ENCODE data around the gene OPRM1. TPM values are rescaled to one million over a fixed set of nuclear protein-coding genes. Genes with fewer than 3 reads are reported as not detected.
A peak's percentile ranks its signal among the peaks of the same experiment; 100 is the strongest.

OPRM1 gene
- total RNA-seq, 1 experiment from 2014 or later, result not detected

DNA sequence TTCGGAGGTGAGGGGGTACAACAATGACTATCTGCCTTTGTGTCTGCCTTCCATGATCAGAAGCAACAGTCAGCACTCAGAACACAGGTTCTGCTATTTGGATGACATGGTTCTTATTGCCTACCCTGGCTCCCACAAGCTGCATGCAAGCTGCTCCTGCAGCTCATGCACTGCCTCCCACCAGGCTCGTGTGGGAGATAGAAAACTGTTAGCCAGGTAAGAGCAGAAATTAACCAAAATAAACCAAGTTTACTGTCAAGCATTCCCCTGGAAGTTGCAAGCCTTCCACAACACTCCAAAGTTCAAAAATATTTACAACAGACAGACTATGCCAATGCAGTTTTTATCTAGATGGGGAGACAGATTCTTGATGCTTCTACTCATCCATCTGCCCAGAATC, 31.0 kb downstream of the OPRM1 start:
- Histone ChIP-seq H3K9ac (ENCODE audit: extremely low read depth, insufficient read length, low read length) (no peak overlapping the region), H4K20me1 (ENCODE audit: control insufficient read depth, insufficient read depth, insufficient read length) (no peaks in the 10 kb centered on the region), H3K23me2 (ENCODE audit: insufficient read length, low read depth, low read length, poor library complexity, severe bottlenecking) (no peaks in the 10 kb centered on the region), H2BK120ac (ENCODE audit: low read depth, low read length, poor library complexity, severe bottlenecking) (no peak overlapping the region), H3T11ph (ENCODE audit: low read length) (no peak overlapping the region), H3K79me1 (ENCODE audit: insufficient read depth, low read depth, low read length, poor library complexity, severe bottlenecking) (no peaks in the 10 kb centered on the region), H3K9me3 (ENCODE audit: control insufficient read depth, low read depth, low read length) (no peaks in the 10 kb centered on the region), H3K56ac (ENCODE audit: insufficient read length, low read depth, low read length) (no peak overlapping the region), H3K27me3 (ENCODE audit: insufficient read depth, low read length) (no peaks in the 10 kb centered on the region), H3K79me2 (ENCODE audit: insufficient read depth, low read length) (no peaks in the 10 kb centered on the region), H2AFZ (ENCODE audit: low read length) (peak overlapping the region; percentile 52), H3K4ac (ENCODE audit: low read depth, low read length) (no peak overlapping the region), H3K18ac (ENCODE audit: insufficient read length, low read depth, low read length) (no peak overlapping the region), H4K8ac (replicated peaks; ENCODE audit: insufficient read length, low read depth, low read length) (no peak overlapping the region), H2BK15ac (ENCODE audit: low read depth, low read length) (no peak overlapping the region), H4K91ac (ENCODE audit: insufficient read length, low read depth, low read length) (no peak overlapping the region), H2BK20ac (ENCODE audit: low read depth, low read length, poor library complexity, severe bottlenecking) (no peak overlapping the region), H3K14ac (ENCODE audit: insufficient read depth, low read length) (no peak overlapping the region), H3K23ac (ENCODE audit: insufficient read length, low read depth, low read length) (no peak overlapping the region), H2AK5ac (ENCODE audit: insufficient read length, low read length) (no peak overlapping the region), H3K4me2 (ENCODE audit: insufficient read depth, insufficient read length, low read length) (no peak overlapping the region), H3K27ac (ENCODE audit: insufficient read length, low read depth, low read length) (no peak overlapping the region), H2BK12ac (ENCODE audit: insufficient read length, low read depth, low read length) (no peak overlapping the region), H4K5ac (ENCODE audit: insufficient read length, low read depth, low read length) (no peak overlapping the region), H3K4me1 (ENCODE audit: insufficient read depth, low read length) (no peaks in the 10 kb centered on the region), H2BK5ac (ENCODE audit: insufficient read length, low read length) (no peak overlapping the region)
- H3K4me3 Mint-ChIP-seq, result no peak overlapping the region
- H3K27me3 Mint-ChIP-seq (ENCODE audit: low read depth), result no peaks in the 10 kb centered on the region
- no peak for DNase-seq
- TF ChIP-seq, protein P1, sequence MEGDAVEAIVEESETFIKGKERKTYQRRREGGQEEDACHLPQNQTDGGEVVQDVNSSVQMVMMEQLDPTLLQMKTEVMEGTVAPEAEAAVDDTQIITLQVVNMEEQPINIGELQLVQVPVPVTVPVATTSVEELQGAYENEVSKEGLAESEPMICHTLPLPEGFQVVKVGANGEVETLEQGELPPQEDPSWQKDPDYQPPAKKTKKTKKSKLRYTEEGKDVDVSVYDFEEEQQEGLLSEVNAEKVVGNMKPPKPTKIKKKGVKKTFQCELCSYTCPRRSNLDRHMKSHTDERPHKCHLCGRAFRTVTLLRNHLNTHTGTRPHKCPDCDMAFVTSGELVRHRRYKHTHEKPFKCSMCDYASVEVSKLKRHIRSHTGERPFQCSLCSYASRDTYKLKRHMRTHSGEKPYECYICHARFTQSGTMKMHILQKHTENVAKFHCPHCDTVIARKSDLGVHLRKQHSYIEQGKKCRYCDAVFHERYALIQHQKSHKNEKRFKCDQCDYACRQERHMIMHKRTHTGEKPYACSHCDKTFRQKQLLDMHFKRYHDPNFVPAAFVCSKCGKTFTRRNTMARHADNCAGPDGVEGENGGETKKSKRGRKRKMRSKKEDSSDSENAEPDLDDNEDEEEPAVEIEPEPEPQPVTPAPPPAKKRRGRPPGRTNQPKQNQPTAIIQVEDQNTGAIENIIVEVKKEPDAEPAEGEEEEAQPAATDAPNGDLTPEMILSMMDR (conservative IDR thresholded peaks at IDR 0.05), result no peak
- no peak overlapping the region for H3K27ac Mint-ChIP-seq
- WGBS (ENCODE audit: extremely low coverage, insufficient read length, low lambda C conversion rate), result no CpG with 5 or more reads among the region's 2 CpGs
- no peaks in the 10 kb centered on the region for H3K36me3 Mint-ChIP-seq (ENCODE audit: insufficient read depth in 1 of 3, low read depth in 3 of 3)
- H3K4me1 Mint-ChIP-seq, result no peaks in the 10 kb centered on the region
- H3K9me3 Mint-ChIP-seq, result no peaks in the 10 kb centered on the region

All from H9 (cell line).